NCI-H2196 treated with DMSO at 0.1 percent for 48 hours (cell line): ENCODE data around the gene VPS72.

Source experiments
- DNase-seq: peaks from one replicate; lab custom pipeline; 2025; ENCODE audit not compliant: unreplicated experiment; lab: John Stamatoyannopoulos, UW

VPS72 gene

DNA sequence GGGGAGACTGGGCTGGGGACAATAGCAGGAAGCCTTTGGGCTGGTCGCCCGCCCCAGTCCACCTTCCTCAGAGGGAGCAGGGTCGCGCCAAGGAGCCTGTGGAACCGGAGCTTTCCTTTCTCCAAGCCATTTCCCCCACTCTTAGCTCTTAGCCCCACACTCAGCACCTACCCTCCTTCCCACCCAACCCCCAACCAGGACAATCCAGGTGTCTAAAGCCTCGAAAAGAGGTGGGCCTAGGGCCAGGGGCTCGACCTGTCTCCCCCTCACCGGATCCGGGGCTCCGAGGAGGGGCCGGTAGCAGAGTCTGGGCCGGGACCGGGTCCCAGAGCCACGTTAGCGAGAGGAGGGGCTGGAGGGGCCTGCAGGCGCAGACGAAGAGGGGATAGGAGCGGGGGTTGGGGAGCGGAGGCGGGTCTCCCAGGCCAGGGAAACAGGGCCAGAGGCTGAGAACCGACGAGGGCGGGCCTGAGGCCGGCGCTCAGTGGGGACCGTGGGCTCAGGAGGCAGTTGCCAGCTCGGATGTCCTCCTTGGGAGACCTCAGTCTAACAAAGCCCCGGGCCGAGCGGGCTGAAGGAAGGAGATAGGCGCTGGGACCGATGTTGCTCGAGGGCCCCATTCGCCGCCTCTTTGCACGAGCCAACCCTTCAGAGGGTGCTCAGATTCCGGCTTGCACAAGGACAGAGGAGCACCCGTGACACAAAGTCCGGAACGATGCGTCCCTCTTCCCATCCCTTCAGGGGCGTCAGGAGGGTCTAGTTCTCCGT lies 44.5 kb downstream of the VPS72 start:
- no peak for DNase-seq

DNA sequence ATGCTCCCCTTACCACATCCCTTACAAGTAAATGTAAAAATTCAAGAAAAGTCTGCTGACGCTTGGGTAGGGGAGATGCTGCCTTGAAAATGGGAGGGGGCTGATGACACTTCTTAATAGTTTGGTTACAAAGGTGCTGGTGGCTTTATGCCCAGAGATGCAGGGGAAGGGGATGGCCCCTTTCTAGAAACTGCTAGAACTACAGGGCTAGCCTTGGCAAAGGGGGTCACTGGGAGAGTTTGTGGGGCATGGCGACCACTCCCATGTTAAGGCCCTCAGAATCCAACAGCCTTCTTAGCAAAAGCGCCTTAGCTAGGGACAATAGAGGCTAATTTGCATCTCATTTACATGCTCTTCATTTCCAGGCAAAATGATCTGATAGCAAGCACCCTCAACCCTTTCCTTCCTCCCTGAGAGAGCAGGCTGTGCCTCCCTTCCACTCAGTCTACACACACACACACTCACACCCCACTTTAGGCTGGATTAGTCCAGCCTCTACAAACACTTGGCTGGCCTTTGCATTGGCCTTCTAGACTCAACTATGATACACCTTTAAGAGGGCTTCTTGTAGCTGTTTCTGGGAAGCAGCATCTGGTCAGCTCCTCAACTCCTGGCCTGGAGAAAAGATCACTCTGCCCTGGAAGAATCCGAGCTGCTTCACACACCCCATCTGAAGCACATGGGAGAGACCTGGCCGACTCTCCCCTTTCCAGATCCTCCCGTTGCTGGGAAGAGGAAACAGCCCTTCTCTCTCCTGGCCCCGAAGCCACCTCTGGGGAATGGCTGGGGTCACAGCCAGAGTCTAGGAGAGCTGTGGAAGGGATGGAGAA lies 45.3 kb downstream of the VPS72 start:
- no peak for DNase-seq

- no peak for DNase-seq
These were observed 46.0 kb downstream of the VPS72 start for GRCh38 chr1:151143986-151144385.

GRCh38 chr1:151143057-151143435 lies 47.0 kb downstream of the VPS72 start:
- no peak for DNase-seq

DNA sequence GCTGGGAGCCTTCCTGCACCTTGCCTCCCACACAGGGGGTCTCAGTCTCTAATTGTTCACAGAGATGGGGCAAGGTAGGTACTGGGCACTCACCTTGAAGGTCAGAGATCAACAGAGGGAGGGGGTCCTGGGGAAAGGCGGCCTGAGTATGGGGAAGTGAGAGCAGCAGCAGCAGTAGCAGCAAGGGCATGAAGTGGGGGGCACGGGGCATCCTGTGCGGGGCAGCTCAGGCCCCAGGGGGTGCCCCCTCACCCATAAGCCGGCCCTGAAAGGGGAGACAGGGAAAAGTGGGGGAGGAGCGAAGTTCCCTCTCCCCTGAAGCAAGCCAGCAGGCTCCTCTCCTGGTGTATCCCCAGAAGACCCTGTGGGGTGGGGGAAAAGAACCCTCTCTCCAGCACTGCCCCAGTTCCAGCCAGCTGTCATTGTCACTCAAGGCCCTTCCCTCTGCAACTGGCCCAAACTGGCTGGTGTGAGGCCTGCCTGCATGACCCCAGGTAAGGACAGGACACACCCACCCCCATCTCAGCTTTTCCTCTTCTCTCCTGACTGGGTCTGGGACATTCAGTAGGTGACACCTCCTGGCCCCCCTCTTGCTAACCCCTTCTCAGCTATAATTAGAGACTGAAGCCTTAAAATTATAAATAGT lies 47.5 kb downstream of the VPS72 start:
- DNase-seq, result no peak

DNA sequence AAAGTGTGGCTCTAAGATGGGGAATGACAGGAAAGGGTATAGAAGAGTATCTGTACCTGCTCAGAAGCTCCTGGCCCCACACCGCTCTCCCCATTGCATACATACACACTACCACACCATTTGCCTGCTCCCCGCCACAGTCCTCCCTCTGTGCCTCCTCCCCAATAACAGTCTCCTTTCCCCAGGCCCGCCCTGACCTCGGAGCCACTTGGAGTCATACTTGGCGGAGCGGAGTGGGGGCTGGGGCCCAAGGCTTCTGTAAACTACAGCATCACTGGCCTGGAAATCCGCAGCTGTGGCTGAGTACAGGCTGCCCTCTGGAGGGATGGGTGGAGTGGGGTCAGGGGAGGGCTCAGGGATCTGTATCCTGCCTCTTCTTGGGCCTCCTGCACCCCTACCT lies 52.2 kb downstream of the VPS72 start:
- DNase-seq, result no peak

DNA sequence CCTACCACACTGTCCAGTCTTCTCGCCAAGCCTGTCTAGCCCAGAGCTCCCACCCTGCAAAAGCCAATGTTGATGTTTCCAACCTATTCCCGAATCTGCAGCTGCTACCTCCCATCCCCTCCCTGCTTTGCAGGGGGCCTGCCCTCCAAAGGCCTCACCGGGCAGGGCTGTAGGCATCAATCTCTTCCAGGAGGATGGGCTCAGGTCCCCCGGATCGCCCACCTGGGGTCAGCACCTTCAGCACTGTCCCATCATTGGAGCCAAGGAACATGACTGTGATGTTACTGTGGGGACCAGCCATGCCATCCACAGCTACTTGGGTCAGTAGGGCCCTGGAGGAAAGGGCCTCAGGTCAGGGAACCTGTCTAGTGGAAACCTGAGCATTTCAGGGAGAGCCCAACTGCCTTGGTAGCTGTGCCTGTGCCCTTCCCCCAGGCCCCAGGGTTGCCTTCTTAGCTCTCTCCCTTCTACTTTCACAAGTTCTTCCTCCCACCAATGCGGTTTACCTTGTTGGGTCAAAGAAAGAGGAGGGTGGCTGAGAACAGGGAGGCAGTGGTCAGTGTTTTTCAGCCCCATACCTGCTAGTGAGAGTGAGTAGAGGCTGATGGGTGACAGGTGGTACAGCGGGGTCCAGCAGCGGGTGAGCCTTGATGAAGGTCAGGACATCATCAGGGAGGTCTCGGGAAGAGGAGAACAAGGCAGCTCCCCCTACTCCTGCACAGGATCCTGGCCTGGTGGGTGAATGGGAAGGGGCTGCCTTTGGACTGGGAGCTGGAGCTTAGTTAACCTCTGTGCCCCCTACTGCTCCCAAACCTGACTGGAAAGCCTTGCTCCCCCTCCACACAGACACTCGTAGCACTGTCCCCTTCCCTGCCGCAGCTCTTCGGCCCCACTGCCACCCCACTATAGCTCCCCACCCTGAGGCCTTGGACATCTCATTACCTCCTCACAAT lies 54.3 kb downstream of the VPS72 start:
- DNase-seq, result no peak

DNA sequence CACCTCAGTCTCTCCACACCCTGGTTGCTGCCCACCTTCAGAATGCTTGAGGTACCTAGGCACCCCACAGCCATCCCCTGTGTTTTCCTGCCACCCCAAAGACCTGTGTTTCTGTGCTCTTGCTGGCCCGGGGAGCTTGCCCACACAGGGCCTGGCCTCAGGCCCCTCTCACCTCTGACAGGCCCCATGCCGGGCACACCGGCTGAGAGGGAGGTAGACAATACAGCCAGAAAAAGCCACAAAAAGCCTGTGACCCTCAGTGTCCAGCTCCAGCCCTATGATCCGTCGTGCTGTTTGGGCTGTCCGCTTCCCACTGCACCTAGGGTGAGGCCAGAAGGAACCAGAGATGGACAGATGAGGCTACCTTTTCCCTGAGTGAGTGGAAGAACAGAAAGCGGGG lies 55.0 kb downstream of the VPS72 start:
- no peak for DNase-seq

- DNase-seq, result no peak
These were observed 55.6 kb downstream of the VPS72 start for GRCh38 chr1:151134396-151134795.

DNA sequence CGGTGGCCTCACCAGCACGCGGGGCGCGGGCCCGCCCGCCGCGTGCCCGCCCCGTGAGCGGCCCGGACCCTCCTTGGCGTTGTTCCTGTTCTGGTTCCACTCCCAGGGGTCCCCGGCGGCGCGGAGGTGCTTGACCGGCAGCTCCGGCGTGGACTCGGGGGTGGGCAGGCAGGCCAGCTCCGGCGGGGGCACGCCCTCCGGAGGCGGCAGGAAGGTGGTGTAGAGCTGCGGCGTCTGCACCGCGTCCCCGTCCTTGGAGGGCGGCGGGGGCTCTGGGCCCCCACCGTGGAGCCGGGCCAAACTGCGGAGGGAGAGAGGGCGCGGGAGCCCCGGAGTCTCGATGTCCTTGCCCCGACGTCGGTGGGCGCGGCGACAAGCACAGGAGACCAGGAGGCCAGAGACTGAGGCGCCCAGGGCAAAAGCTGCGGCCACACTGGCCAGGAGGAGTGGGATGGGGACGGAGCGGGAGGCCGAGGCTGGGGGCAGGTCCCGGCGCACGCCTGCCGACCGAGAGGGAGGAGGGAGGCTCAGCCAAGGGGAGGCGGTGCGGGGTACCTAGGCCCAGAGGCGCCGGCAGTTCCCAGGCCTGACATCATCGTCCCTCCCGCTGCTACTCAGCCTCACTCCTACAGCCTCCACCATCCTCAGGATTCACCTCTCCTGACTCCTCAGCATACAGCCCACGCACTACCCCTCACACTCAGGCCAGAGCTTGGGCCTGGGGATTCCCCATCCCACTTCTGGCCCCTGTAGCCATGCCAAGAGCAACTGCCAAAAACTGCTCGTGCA lies 56.8 kb downstream of the VPS72 start:
- no peak for DNase-seq

- no peak for DNase-seq
These were observed 57.5 kb downstream of the VPS72 start for GRCh38 chr1:151132335-151133017.

DNA sequence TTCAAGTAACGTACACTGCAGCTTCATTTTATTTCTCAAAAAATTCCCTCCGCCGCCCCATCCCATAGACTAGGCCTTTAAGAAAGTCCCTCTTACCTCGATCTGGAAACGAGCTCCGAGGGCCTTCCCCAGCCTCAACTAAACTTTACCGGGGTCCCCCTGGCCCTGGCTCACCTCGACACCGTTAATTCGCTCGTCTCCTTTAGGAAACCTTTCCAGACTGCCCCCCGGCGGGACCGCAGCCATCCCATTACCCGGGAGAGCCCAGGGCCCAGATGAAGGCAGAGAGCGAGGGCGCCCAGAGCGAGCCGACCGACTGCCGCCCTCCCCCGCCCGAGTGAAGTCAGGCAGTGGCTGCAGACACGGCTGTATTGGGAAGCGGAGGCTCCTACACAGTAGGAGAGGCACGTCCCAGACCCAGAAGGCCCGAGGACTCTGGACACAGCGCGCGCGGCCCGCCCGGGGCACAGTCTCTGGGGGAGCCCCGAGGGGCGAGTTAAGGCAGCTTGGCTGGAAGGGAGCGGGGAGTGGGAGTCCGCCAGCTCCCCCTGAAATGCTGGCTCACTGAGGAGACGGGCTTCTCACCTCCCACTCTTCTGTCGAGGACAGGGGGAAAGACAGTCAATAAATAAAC lies 58.2 kb downstream of the VPS72 start:
- DNase-seq, result no peak

GRCh38 chr1:151130987-151131586 lies 58.9 kb downstream of the VPS72 start:
- no peak for DNase-seq

DNA sequence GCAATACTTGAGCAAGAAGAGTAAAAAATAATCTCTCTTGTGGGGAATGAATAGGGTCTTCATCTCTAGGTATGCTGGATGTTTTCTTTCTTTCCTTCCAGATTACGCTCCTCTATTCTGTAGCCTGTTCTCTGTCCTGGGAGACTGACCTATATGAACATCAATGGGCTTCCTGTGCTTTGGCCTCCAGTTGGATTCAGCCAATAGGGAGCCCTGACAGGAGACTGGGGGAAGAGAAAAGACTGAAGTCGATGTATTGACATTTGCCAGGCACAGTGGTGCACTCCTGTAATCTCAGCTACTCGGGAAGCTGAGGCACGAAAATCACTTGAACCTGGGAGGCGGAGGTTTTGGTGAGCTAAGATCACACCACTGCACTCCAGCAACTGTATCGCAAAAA lies 61.2 kb downstream of the VPS72 start:
- no peak for DNase-seq
